ENCODE results near the gene GJA9.
A peak's percentile ranks its signal among the peaks of the same experiment; 100 is the strongest.
"Not testable (repeated sequence)": the region's sequence is repeated elsewhere in the genome, so short reads cannot be mapped to it uniquely, and the experiment has no call there.

GJA9 gene

DNA sequence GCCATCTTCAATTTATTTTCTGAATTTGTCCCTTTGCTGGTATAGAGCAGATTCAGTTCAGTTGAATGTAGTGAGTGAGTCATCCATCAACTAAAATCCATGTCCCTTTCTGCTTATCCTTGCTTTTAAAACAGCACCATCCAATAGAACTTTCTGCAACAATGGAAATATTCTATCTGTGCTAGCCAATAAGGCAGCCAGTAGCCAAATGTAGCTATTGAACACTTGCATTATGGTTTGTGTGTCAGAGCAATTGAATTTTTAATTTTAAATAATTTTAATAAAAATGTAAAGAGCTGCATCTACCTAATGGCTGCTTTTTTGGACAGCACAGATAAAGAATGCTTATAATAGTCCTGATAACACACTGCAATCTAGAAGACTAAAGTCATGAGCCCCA is at the start of gene GJA9:
Gene GJA9 (minus strand): TSS at position 101 of the 400 bp plus-strand sequence. CDS start 5,489 bp downstream, outside the sequence.
- no peak for DNase-seq

DNA sequence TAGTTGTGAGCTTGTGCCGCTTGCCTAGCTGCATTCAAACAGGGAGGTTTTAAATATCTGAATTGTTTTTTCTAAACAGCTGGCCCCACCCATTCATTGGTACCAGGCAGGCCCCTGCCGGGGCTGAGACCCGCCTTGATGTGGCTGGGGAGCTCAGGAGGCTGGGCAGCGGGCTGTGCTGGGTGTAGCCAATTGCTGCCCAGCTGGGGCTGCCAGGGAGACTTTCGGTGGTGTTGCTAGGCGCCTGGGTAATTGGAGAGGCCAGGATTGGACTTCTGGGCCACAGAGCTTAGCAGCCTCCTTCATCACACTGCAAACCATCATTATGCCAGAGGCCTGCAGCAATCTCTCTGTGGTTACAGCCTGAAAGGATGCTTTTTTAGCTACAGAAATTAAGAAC is 48.1 kb upstream of the GJA9 start:
- DNase-seq, result peak; percentile 11

DNA sequence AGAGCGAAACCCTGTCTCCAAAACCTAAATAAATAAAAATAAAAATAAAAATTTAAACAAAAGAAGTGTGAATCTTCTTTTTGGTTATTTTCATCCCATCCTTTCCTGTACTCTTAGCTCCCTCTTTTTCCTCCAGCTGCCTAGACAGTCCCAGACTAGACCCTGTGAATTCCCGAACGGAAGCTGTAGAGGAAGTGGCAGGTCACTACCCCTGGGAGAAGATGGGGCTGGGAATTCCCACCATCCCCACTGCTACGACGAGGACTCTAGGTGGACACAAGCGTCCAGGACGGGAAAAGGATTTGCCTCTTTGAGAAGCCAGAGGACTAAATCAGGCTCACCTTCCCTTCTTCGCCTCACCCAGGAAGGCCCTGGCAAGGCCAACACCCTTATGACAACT is 47.7 kb upstream of the GJA9 start:
- DNase-seq, result no peak

DNA sequence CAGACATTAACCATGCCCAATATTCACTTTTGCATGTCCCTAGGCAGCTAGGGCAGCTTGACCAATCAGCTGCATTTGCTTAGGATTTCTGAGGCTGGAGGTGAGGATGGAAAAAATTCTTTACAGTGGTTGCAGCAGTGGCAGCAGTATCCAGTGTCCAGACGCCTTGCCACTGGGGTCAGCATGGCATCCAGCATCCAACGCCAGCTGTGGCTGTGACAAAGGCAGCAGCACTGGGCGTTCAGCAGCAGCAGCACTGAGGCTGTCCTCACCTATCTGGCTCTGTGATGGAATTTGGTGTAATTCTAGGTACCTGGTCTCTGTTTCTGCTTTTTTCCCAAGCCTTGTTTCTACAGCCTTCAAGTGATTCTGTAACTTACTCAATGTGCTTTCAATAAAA is 44.7 kb upstream of the GJA9 start:
- no peak for DNase-seq

DNA sequence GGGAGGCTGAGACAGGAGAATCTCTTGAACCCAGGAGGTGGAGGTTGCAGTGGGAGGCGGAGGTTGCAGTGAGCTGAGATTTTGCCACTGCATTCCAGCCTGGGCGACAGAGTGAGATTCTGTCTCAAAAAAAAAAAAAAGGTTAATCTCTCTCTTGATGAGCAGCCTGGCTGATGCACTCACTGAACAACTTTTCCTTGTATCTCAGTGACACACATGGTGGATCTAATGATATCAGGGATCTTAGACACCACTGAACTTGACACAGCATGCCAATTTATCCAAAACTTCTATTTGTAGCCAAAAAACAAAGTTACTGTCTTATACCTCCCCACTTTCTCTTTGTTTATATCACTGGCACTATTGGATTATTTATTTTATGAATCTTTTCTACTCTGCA is 44.0 kb upstream of the GJA9 start:
- DNase-seq, result no peak

DNA sequence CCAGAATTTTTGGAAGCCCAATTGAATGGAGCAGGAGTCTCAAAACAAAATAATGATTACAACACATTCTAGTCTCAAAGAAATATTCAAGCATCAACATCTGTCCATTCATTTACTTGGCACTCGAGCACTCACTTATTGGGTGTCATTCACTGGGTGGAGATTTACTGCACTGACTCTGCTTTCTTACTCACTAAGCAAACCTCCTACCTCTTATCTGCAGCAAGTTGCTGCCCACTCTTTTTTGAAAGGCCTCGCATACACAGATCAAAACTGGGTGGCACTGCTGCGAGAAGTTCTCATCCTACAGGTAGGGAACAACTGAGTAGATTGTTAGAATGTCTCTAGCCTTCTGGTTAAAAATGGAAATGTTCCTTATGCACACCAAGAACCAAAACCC is 42.2 kb upstream of the GJA9 start:
- no peak for DNase-seq

DNA sequence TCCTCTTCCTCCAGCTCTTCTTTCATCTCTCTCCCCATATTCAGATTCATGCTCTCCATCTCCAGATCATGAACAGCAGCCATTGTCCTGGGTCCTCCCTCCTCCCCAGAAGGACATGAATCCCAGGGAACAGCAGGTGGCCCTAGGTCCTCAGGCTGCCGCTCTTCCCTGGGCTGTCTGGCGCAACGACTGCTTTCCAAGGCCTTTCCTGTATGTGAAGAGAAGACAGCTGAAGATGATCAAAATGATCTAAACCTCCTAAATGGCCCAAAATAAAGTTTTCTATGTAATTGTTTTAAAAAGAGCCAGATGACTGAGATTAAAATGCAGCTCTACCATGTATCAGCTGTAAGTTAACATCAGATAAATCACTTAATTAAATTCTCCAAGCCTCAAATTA is 37.7 kb upstream of the GJA9 start:
- no peak for DNase-seq

DNA sequence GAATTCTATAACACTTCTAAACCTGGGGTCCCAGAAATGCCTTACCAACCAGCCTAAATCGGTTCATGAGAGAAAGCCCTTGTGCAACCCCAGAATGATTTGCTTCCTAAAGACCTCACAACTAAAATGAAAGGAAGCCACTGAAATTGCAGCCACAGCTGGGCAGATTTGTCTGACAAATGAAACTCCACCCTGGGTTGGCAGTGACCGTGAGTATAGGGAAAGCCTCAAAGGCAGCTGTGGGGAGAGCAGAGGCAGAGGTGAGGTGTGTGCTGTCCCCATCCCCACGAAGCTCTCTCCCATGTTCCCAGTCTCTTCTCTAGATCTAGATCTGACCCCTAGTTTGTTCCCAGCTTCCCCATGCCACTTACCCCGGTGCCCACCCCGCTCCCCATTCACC is 37.2 kb upstream of the GJA9 start:
- no peak for DNase-seq

DNA sequence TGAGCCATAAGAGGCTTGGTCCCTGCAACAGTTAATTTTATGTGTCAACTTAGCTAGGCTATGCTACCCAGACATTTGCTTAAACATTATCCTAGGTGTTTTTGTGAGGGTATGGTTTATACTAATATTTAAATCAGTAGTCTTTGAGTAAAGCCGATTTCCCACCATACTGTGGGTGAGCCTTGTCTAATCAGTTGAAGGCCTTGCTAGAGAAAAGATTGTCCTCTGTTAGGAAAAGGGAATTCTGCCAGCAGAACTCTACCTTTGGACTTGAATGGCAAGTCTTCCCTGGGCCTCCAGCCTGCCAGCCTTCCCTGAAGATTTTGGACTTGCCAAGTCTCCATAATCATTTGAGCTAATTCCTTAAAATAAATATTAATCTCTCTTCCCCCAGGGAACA is 36.4 kb upstream of the GJA9 start:
- DNase-seq, result no peak

DNA sequence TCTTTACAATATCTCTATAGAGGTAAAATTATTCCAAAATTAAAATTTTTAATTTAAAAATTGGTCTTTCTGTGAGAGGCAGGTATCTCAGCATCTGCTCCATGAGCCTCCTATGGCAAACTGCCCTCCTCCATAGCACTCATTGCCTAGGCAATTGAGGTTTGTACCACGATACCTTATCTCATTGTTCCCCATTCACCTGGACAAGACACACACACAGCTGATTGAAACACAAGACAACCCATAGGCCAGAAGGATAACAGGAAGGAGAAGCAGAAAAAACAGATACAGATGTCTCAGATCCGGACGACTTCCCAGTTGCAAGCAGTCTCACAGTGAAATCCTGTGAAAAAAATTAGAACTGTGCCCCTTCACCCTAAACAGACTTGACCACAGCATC is 36.0 kb upstream of the GJA9 start:
- DNase-seq, result no peak

DNA sequence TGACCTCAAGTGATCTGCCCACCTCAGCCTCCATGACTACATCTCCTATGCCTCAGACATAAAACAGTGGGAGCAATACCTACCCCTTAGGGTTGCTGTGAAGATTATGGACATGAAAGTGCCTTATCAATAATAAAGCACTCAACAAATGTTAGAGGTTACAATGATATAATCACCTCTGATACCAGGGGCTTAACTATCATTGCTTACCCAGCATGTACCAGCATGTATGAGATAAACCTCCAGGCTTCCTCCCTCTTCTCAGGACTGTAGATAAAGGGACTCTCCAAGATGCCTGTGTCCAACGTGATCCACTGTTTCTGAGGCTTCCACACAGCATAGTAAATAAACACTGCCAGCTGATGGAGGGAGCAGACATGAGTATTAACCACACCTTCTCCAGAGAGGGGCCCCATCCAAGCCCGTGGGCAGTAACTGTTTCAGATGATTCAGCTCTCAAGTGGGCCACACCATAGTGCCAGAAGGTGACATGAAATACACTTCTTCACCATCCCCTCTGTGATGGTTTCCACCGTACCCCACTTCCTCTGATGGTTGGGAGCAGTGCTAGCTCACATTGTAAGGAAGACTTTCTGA is 34.1 kb upstream of the GJA9 start:
- DNase-seq, result no peak

DNA sequence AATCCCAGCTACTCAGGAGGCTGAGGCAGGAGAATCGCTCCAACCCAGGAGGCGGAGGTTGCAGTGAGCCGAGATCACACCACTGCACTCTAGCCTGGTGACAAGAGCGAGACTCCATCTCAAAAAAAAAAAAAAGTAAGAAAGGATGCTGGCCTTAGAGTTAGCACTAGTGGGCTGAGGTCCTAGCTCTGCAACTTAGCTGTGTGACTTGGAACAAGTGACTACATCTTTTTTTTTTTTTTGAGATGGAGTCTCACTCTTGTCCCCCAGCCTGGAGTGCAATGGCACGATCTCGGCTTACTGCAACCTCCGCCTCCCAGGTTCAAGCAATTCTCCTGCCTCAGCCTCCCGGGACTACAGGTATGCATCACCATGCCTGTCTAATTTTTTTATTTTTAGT is 33.5 kb upstream of the GJA9 start:
- not testable (repeated sequence) for DNase-seq

DNA sequence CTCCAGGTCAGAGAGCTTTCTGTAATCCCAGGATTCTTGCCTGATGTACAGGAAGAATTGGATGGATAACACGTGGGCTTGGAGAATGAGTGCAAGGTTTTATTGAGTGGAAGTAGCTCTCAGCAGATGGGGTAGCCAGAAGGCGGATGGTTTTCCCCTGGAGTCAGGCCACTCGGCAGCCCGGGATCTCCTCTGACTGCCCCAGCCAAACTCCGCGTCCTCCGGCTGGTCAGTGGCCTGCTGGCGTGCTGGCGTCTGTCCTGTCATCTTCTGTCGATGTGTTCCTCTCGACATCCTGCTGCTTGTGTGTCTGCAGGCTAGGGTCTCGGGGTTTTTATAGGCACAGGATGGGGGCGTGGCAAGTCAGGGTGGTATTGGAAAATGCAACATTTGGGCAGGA is 27.4 kb upstream of the GJA9 start:
- no peak for DNase-seq

DNA sequence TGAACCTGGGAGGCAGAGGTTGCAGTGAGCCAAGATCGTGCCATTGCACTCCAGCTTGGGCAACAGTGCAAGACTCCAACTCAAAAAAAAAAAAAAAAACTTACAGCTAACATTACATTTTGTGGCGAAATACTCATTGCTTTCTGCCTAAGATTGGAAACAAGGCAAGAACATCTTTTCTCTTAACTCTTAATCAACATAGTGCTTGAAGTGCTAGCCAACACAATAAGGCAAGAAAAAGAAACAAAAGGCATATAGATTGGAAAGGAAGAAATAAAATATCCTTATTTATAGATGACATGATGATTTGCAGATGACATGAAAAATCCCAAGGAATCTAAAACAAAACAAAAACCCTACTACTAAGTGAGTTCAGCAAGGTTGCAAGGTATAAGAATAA is 24.6 kb upstream of the GJA9 start:
- DNase-seq, result no peak

DNA sequence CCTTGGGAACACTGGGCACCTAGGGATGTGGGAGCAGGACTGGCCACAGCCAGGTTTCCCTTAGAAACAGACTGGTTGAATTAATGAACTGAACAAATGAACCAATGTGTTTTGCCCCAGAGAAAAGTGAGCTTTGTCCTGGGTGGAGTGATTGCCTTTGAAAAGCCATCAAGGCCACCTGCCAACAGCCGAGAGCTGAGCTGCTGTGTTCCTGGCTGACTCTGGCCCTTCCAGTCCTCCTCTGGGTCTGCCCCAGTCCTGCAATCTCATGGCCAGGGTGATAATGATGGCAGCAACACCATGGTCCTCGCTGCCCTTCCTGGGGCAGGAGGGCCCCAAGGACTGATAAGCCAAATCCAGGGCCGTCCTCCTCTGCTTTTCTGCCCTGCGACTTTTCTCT is 18.2 kb upstream of the GJA9 start:
- no peak for DNase-seq

DNA sequence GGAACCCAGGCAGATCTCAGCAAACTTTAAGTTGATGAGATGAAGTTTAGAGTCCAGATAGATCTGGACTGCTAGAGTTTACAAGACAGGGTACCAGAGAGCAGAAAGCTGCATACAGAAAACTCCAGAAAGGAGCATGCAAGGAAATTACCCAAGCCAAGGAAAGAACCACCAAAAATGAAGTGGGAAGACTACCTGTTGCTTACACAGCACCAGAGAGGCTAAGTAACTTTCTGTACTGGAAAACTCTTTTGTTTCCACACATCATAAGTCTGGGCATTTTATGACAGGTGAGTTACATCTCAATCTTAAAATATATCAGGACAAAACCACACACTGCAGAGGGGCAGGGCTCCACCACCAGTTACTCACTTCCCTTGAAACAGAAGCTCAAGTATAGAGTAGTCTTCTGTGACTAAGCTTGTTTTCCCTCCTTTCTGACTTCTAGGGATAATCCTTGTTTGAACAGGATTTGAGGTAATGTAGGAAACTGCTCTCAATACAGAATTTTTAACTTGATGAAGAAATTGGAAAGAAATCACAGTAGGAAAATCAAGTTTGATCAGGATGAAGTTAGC is 17.4 kb upstream of the GJA9 start:
- no peak for DNase-seq

DNA sequence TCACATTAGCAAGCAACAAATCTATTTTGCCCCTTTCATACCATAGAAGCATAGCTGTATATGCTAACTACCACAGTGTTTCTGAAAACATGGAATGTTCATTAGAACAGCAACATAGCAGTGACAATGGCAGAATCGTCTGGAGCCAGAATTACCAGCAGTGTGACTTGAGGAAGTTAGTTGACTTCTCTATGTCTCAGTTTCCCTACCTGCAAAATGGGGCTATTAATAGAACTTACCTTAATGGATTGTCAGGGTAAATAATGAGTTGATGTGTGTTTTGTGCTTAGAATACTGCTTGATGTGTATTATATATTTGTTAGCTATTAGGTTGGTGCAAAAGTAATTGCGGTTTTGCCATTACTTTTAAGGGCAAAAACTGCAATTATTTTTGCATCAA is 14.8 kb upstream of the GJA9 start:
- DNase-seq, result no peak

DNA sequence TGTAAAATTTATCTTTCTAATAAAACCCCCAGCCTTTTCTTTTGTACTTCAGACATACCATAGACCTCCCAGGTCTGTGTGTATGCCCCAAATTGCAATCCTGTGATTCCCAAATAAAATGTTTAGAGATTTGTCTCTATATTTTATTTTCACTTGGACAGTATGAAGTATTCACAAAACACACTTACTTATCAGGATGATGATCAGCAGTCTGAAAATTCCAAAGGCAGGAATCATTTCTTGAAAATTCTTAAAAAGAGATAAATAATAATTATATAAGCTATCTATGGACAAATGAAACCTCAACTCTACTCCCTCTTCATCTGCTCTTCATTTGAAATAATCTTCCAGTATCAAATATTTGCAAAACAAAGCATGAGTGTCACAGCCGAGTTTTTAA is 11.6 kb upstream of the GJA9 start:
- no peak for DNase-seq

DNA sequence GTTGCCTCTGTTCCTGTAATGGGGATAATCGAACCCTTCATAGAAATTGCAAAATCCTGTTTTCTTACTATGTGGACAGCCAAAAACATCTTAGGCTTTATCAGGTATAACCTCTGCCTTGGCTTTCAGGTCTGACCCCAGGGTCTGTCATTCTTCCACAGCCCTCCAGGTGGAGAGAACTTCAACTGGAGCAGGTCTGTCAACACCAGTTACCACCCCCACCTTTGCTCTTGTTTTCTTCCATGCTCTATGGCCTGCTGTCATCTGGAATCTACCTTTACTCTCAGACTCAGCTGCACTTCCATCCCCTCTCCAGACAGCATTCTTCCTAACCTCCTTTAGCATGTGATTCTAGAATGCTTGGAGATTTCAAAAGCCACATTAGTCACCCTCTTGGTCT is 10.4 kb upstream of the GJA9 start:
- no peak for DNase-seq

DNA sequence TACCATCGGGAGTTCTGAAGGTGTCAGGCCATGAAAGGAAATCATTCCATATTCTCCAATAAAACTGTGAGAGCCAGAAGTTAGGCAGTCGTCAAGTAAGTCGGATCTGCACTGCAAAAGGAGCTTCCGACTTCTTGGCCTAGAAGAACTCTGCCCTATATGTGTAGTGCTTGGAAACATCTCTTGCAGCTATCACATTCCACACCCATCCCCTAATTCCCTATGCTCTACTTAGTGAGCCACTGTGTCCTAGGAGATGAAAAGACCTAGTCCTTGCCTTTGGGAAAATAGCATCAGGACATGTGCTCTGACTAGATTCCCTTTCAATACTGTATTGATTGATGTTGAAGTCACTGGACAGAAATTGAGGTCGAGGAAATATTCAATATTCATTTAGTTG is 8.2 kb upstream of the GJA9 start:
- no peak for DNase-seq

DNA sequence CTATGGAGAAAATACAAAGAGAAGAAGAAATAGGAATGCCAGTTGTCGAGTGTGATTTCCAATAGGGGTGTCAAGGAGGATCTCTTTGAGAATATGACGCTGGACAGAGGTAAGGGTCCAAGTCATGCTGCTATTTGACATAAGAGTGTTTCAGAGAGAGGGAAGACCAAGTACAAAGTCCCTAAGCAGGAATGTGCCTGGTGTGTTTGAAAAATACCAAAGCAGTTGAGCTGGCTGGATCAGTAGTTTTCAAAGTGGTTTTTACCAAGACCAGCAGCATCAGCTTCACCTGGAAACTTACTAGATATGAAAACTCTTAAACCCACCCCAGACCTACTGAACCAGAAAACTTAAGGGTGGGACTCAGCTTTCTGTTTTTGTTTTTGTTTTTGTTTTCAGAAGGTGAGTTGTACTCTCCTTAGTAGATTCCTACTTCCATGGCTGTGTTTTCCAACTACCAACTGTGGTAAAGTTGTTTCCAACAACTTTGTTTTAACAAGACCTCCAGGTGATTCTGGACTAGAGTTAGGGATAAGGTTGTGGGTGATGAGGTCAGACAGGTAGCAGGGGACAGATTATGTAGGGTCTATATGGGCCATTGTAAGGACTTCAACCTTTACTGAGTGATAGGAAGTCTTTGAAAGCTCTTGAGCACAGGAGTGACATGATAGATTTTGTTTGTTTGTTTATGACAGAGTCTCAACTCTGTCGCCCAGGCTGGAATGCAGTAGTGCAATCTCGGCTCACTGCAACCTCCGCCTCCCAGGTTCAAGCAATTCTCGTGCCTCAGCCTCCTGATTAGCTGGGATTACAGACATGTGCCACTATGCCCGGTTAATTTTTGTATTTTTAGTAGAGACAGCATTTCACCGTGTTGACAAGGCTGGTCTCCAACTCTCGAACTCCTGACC is 7.3 kb upstream of the GJA9 start:
- no peak for DNase-seq

DNA sequence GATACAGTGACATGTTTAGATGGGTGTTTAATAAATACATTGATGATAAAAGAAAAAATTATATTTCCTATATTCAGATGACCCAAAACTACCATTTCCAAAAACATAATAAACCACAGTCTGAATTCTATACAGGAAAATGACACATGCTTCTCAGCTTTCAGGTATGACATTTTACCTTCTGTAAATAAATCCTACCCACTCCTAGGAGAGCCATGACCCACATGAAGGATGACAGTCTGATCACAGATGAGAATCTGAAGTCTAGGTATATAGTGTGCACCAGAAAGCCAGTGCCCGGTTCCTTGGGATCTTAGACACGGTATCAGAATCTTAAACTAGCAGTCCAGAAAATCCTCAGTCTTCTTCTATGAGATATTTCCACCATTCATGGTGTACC is 3.7 kb upstream of the GJA9 start:
- no peak for DNase-seq

DNA sequence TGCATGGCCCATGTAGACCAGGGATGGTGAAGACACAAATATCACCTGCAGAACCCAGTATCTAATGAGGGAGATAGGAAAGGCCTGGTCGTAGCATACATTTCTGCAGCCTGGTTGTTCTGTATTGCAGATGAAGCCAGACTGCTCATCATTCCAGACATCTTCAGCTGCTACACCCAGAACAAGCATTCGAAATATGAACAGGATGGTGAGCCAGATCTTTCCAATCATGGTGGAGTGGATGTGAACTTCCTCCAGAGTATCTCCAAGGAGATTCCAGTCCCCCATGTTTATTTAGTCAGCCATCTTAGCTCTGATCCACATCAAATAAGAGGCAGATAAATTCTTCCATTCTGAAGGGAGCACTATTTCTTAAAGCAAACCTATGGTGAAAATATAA is 5.6 kb downstream of the GJA9 start:
- DNase-seq, result no peak
